ENCODE data around the gene SHB.

The SHB gene

GRCh38 chr9:37935096-37935495 lies 133.9 kb downstream of the SHB start:
- DNase-seq (ENCODE audit: low read depth), result no peak

DNA sequence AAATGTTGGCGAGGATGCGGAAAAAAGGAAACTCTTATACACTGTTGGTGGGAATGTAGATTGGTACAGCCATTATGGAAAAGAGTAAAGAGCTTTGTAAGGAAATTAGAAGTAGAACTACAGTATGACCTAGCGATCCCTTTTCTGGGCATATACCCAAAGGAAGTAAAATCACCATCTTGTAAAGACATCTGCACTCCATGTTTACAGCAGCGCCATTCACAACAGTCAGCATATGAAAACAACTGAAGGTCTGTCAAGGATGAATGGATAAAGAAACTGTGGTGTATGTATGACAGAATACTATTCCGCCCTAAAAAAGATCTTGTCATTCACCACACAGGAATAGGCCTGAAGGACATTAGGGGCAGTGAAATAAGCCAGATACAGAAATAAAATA lies 137.4 kb downstream of the SHB start:
- DNase-seq (ENCODE audit: low read depth), result no peak

DNA sequence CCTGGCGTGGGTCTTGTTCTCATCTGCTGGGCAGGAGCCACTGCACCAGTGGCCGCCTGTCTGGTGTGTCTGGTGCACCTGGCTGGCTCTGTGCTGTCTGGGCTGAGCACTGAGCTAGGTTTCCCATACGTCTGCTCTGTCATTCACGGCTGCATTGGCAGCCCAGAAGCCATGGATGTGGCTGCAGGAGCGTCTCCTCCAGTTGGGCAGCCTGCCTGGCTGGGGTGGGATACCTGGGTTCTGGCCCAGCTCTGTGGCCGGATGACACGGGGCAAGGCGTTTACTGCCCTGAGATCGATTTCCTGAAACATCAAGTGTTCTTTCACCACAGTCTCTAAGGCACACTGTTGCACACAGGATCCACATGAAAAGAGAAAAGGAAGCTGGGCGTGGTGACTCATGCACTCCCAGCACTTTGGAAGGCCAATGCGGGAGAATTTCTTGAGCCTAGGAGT lies 139.6 kb downstream of the SHB start:
- DNase-seq (ENCODE audit: low read depth), result no peak

- no peak for DNase-seq (ENCODE audit: low read depth)
These were observed 140.2 kb downstream of the SHB start for GRCh38 chr9:37928552-37929430.

- DNase-seq (ENCODE audit: low read depth), result no peak
These were observed 141.2 kb downstream of the SHB start for GRCh38 chr9:37927601-37928551.

DNA sequence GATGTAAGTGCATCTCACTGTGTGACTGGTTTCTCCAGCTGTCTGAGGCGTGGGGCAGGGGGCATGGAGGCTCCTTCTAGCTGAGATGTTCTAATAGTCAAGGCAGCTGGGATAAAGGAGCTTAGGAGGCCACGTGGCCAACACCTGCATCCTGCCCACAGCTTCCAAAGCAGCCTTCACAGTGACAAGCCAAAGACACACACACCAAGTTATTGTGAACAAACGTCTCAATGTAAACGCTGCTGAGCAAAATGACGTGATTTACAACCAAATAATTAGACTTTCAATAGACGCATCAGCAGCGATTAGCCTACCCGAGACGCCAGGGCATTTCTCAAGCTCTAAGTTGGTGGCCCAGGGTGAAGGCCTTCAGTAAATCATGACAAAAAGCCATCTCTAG lies 141.9 kb downstream of the SHB start:
- DNase-seq (ENCODE audit: low read depth), result no peak

GRCh38 chr9:37926737-37927118 lies 142.3 kb downstream of the SHB start:
- DNase-seq (ENCODE audit: low read depth), result no peak

- no peak for DNase-seq (ENCODE audit: low read depth)
These were observed 143.0 kb downstream of the SHB start for GRCh38 chr9:37925786-37926736.

GRCh38 chr9:37925006-37925405 lies 144.0 kb downstream of the SHB start:
- no peak for DNase-seq (ENCODE audit: low read depth)

GRCh38 chr9:37924538-37924937 lies 144.5 kb downstream of the SHB start:
- DNase-seq (ENCODE audit: low read depth), result no peak

GRCh38 chr9:37923796-37924427 lies 145.1 kb downstream of the SHB start:
- DNase-seq (ENCODE audit: low read depth), result no peak

GRCh38 chr9:37923118-37923795 lies 145.8 kb downstream of the SHB start:
- DNase-seq (ENCODE audit: low read depth), result no peak

DNA sequence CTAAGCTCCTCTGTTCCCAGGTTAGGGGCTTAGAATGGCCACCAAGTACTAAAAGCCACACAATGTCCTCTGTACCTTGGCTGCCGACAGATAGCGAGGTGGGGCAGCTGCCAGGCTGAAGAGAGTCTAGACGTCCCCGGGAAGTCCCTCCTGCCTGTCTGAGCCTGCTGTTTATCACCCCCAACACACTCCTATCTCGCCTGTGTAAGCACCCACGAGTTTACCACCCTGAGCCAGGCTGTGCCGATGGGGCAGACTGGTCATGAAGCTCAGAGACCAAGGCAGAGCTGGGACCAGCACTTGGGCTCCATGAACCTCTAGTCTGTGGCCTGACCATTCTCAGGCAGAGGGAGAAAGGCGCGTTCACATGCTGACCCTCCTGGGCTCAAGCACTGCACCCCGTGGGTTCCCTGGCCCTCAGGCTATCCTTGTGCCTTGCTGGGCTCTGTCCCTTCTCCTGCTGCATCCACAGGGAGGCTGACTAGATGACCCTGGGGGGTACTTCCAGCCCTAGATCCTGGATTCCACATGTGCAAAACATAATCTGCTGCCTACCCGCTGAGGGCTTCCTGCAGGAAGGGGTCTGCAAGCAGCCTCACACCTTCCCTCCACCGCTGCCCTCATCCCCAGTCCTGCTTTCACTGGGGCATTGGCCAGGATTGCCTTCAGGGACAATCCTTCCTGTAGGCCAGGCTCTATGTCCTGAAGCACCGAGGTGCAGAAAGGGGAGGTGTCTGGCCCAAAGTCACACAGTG lies 146.5 kb downstream of the SHB start:
- DNase-seq (ENCODE audit: low read depth), result no peak

DNA sequence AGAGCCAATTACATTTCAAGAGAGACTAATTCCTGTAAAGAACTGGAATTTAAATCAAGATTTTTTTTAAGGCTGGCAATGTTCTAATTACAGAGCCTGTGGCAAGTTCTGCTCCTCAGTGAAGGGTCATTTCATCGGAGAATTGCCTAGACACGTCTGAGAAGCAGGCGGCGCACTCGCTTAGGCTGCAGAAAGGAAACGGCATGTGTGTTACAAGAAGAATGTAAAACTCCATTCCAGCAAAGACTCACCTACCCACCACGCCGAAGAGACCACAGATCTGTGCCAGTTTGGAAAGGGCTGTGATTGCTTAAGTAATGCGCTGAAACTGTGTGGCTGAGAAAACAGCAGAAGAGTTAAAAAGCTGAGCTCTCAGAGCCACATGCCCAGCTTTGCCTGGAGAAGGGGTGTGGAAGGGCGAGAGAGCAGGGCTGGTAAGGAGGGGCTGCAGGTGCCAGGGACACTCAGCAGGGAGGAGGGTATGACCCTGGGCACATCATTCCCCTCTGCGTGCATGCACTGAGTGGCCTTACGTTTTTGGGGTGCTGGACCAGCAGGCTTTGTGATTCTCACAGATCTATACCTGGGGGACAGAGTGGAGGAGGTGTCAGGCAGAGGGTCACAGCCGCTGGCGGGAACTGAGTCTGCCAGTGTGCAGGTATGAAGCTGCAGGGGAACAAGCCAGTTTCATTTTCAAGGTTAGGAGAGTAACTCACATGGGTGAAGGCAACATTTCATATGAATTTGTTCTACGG lies 147.3 kb downstream of the SHB start:
- no peak for DNase-seq (ENCODE audit: low read depth)

DNA sequence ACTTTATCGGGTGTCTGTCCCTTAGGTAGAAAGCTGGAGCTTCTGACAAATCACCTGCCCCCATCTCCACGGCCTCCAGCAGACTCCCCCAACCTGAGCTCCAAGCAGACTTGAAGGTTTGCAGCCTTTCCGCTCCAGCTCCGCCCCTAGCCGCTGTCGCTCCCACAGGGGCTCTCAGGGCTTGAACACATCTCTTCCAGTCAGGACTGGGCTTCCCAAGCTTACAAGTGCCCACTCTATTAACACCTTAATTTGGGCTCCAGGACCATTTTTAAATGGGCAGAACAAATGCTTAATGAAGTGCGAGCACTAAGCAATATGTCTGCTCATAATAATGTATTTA lies 147.9 kb downstream of the SHB start:
- no peak for DNase-seq (ENCODE audit: low read depth)

GRCh38 chr9:37920471-37921167 lies 148.4 kb downstream of the SHB start:
- no peak for DNase-seq (ENCODE audit: low read depth)

DNA sequence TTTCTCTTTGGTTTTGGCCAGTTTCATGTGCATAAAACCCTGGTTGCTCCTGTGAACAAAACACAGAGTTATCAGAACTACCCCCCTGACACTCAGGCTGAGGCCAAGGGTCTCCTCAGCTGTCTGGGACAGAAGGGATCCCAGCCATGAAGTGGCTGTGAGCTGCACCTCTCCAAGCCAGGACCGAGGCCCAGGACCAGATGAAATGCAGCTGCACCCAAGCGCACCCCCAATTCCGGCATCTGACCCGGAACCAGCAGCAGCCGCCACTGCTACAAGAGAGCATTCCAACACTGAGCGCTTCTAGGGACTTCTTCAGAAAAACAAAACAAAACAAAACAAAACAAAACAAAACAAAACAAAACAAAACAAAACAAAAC lies 149.1 kb downstream of the SHB start:
- DNase-seq (ENCODE audit: low read depth), result no peak

- no peak for DNase-seq (ENCODE audit: low read depth)
These were observed 149.6 kb downstream of the SHB start for GRCh38 chr9:37919246-37919955.

All from T follicular helper cell (primary cell).